ENCODE measurements around the gene PTPRN2.

DNA sequence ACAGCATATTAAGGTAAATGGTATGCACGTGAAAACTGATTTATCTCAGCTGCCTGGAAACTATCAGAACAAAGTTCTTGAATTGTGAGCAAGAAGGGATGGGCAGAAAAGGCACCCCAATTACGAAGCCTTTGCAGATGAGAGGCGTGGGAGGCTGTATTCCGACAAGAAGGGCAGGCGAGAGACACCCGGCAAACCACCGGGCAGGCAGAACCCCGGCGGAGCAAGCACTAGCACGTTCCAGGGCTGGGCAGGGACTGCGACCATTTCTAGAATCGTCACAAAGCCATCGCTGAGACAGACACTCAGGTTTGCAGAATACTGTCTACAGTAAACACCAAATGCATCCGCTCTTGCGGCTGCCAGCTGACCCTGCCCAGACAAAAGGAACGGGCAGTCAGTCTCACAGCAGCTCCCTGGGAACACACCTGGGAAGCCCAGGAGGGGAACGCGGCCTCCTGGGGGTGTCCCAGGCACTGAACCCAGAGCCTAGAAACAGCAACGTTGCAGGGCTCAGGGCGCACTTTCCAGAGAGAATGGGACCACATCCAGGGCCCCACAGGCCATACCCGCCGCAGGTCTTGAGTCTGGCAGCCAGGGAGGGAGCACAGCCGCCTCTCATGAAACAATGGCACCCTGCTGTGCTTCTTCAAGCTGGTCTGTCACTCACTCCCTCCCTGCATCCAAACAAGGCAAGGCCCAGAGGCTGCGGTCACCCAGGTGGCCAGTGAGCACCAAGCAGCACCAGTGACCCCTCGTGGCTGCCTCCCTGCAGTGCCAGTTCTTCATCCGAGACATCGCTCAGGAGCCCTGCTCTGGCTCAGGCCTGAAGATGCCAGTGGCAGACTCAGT is 261.9 kb downstream of the PTPRN2 start:
- TF ChIP-seq, protein P1, sequence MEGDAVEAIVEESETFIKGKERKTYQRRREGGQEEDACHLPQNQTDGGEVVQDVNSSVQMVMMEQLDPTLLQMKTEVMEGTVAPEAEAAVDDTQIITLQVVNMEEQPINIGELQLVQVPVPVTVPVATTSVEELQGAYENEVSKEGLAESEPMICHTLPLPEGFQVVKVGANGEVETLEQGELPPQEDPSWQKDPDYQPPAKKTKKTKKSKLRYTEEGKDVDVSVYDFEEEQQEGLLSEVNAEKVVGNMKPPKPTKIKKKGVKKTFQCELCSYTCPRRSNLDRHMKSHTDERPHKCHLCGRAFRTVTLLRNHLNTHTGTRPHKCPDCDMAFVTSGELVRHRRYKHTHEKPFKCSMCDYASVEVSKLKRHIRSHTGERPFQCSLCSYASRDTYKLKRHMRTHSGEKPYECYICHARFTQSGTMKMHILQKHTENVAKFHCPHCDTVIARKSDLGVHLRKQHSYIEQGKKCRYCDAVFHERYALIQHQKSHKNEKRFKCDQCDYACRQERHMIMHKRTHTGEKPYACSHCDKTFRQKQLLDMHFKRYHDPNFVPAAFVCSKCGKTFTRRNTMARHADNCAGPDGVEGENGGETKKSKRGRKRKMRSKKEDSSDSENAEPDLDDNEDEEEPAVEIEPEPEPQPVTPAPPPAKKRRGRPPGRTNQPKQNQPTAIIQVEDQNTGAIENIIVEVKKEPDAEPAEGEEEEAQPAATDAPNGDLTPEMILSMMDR (conservative IDR thresholded peaks at IDR 0.05; ENCODE audit: low read length), result no peak
- no peak for TF ChIP-seq EZH2phosphoT487 (IDR thresholded peaks at IDR 0.05; ENCODE audit: borderline replicate concordance, low read depth, low read length)

Measured in OCI-LY7 (cell line).